Mesenchymal stem cell (in vitro differentiated cells and primary cell): ENCODE results near the gene SH3GL2.

Experiments
- DNase-seq: peaks from one replicate; pipeline ENCODE4 v3.0.0-alpha.2; 2013
- H2AFZ ChIP-seq: one replicate; pipeline ENCODE4 v1.6.1; 2013; ENCODE audit warnings: low read depth, mild to moderate bottlenecking, control low read depth, inconsistent platforms, low read length, moderate library complexity
- H2AK5ac ChIP-seq: 2 replicates; pipeline ENCODE4 v1.6.1; 2013; ENCODE audit warnings: low read length, moderate library complexity, mild to moderate bottlenecking, inconsistent platforms; ENCODE audit not compliant: severe bottlenecking
- H2BK120ac ChIP-seq: one replicate; pipeline ENCODE4 v1.6.1; 2013; ENCODE audit warnings: low read depth, mild to moderate bottlenecking, inconsistent platforms, low read length, moderate library complexity
- H2BK12ac ChIP-seq, 2 experiments: one replicate each; pipeline ENCODE4 v1.6.1; 2013; ENCODE audit warnings: inconsistent platforms in 2 of 2, low read length in 2 of 2, mild to moderate bottlenecking in 2 of 2, moderate library complexity in 2 of 2, control low read depth in 1 of 2
- H2BK15ac ChIP-seq: one replicate; pipeline ENCODE4 v1.6.1; 2013; ENCODE audit warnings: mild to moderate bottlenecking, low read depth, inconsistent platforms; ENCODE audit not compliant: poor library complexity, severe bottlenecking
- H2BK5ac ChIP-seq: 2 replicates; pipeline ENCODE4 v1.6.1; 2013; ENCODE audit warnings: low read depth, mild to moderate bottlenecking, low read length, control low read depth, inconsistent platforms; ENCODE audit not compliant: poor library complexity, severe bottlenecking
- H3K14ac ChIP-seq, 2 experiments: one replicate each; pipeline ENCODE4 v1.6.1; 2013; ENCODE audit warnings: inconsistent platforms in 2 of 2, low read length in 2 of 2, control low read depth in 1 of 2, mild to moderate bottlenecking in 1 of 2, moderate library complexity in 1 of 2
- H3K18ac ChIP-seq, 2 experiments: one replicate each; pipeline ENCODE4 v1.6.1; 2013; ENCODE audit warnings: inconsistent platforms in 2 of 2, low read length in 2 of 2, control low read depth in 1 of 2, low read depth in 1 of 2, mild to moderate bottlenecking in 1 of 2
- H3K23ac ChIP-seq, 2 experiments: one replicate each; pipeline ENCODE4 v1.6.1; 2013; ENCODE audit warnings: inconsistent platforms in 2 of 2, low read length in 2 of 2, mild to moderate bottlenecking in 2 of 2, moderate library complexity in 2 of 2, control low read depth in 1 of 2
- H3K27ac ChIP-seq: 2 replicates; pipeline ENCODE4 v1.5.1; 2013; ENCODE audit warnings: mild to moderate bottlenecking, moderate library complexity, low read length, control low read depth, inconsistent platforms; ENCODE audit not compliant: poor library complexity, severe bottlenecking
- H3K27me3 ChIP-seq, 2 experiments: 2 replicates each; pipeline versions ENCODE4 v1.6.1 to v1.7.0; 2013; ENCODE audit warnings: low read length in 2 of 2, mild to moderate bottlenecking in 2 of 2, moderate library complexity in 2 of 2, control low read depth in 1 of 2, inconsistent platforms in 1 of 2; ENCODE audit not compliant: control insufficient read depth in 1 of 2, insufficient read depth in 1 of 2
- H3K36me3 ChIP-seq, 2 experiments: 2 replicates each; pipeline versions ENCODE4 v1.6.1 to v1.7.0; 2013; ENCODE audit warnings: low read length in 2 of 2, control low read depth in 1 of 2, inconsistent platforms in 1 of 2, low read depth in 1 of 2, mild to moderate bottlenecking in 1 of 2; ENCODE audit not compliant: insufficient read depth in 2 of 2, control insufficient read depth in 1 of 2
- H3K4ac ChIP-seq, 2 experiments: one replicate each; pipeline ENCODE4 v1.6.1; 2013; ENCODE audit warnings: inconsistent platforms in 2 of 2, low read length in 2 of 2, mild to moderate bottlenecking in 2 of 2, moderate library complexity in 2 of 2, control low read depth in 1 of 2, low read depth in 1 of 2
- H3K4me1 ChIP-seq: 2 replicates; pipeline ENCODE4 v1.6.1; 2013; ENCODE audit warnings: low read depth, low read length, control low read depth; ENCODE audit not compliant: control insufficient read depth, insufficient read depth
- H3K4me2 ChIP-seq: 2 replicates; pipeline ENCODE4 v1.6.1; 2013; ENCODE audit warnings: low read length, mild to moderate bottlenecking, inconsistent platforms; ENCODE audit not compliant: poor library complexity, severe bottlenecking
- H3K4me3 ChIP-seq, 2 experiments: 2 replicates each; pipeline versions ENCODE4 v1.5.1 to v1.7.0; 2013; ENCODE audit warnings: low read length in 2 of 2, mild to moderate bottlenecking in 2 of 2, control low read depth in 1 of 2, low read depth in 1 of 2; ENCODE audit not compliant: insufficient read depth in 1 of 2
- H3K79me1 ChIP-seq: replicated peaks from 2 replicates; pipeline ENCODE4 v1.6.1; 2013; ENCODE audit warnings: mild to moderate bottlenecking, control low read depth, low read length, inconsistent platforms; ENCODE audit not compliant: poor library complexity, severe bottlenecking
- H3K9ac ChIP-seq: 2 replicates; pipeline ENCODE4 v1.7.0; 2013; ENCODE audit warnings: mild to moderate bottlenecking, low read length, moderate library complexity
- H3K9me3 ChIP-seq: 2 replicates; pipeline ENCODE4 v1.7.0; 2013; ENCODE audit warnings: mild to moderate bottlenecking, low read length; ENCODE audit not compliant: control insufficient read depth
- H4K8ac ChIP-seq: one replicate; pipeline ENCODE4 v1.6.1; 2013; ENCODE audit warnings: inconsistent platforms, mild to moderate bottlenecking, low read length, moderate library complexity
- H4K91ac ChIP-seq: one replicate; pipeline ENCODE4 v1.6.1; 2013; ENCODE audit warnings: mild to moderate bottlenecking, low read length, inconsistent platforms
- WGBS: methylation state at CpG from one replicate; pipeline ENCODE4 v1.1.7; 2013; ENCODE audit warnings: mixed read lengths; 5-methylcytosine and 5-hydroxymethylcytosine counted together

SH3GL2 gene

GRCh38 chr9:17656889-17657288 lies 78.0 kb downstream of the SH3GL2 start:
- no peaks in the 10 kb centered on the region for H3K9me3 ChIP-seq
- H3K4me3 ChIP-seq: no peak overlapping the region
- no peak overlapping the region for H2BK5ac ChIP-seq
- no peaks in the 10 kb centered on the region for H3K36me3 ChIP-seq
- no CpG with 5 or more reads among the region's 1 CpG for WGBS
- no peak for DNase-seq
- H3K4me2 ChIP-seq: no peak overlapping the region
- no peak overlapping the region for H2AK5ac ChIP-seq
- H4K91ac ChIP-seq: no peak overlapping the region
- H3K14ac ChIP-seq: no peak overlapping the region
- H3K18ac ChIP-seq: no peak overlapping the region
- no peaks in the 10 kb centered on the region for H3K79me1 ChIP-seq
- no peak overlapping the region for H3K23ac ChIP-seq
- no peak overlapping the region for H4K8ac ChIP-seq
- H2BK120ac ChIP-seq: no peak overlapping the region
- no peak overlapping the region for H2AFZ ChIP-seq
- peaks cover 10 to 31% of the 10 kb centered on the region in 2 experiments for H3K27me3 ChIP-seq
- no peak overlapping the region for H3K9ac ChIP-seq
- no peak overlapping the region for H2BK15ac ChIP-seq
- H3K4me1 ChIP-seq: no peaks in the 10 kb centered on the region
- H3K4ac ChIP-seq: no peak overlapping the region
- no peak overlapping the region for H3K27ac ChIP-seq
- no peak overlapping the region for H2BK12ac ChIP-seq

GRCh38 chr9:17658237-17658636 lies 79.4 kb downstream of the SH3GL2 start:
- Histone ChIP-seq H3K4me2 (no peak overlapping the region), H2AK5ac (no peak overlapping the region), H3K36me3 (no peaks in the 10 kb centered on the region), H2AFZ (no peak overlapping the region), H3K23ac (no peak overlapping the region), H2BK120ac (no peak overlapping the region), H3K4ac (no peak overlapping the region), H2BK15ac (no peak overlapping the region), H4K91ac (no peak overlapping the region), H3K27me3 (peaks cover 10 to 31% of the 10 kb centered on the region in 2 experiments), H2BK5ac (no peak overlapping the region), H3K18ac (no peak overlapping the region), H3K9ac (no peak overlapping the region), H2BK12ac (no peak overlapping the region), H3K27ac (no peak overlapping the region), H3K4me1 (no peaks in the 10 kb centered on the region), H4K8ac (no peak overlapping the region), H3K79me1 (no peaks in the 10 kb centered on the region), H3K4me3 (no peak overlapping the region), H3K14ac (no peak overlapping the region), H3K9me3 (no peaks in the 10 kb centered on the region)
- DNase-seq: no peak
- 36% methylated on average over 1 of the region's 2 CpGs for WGBS

GRCh38 chr9:17660158-17660557 lies 81.3 kb downstream of the SH3GL2 start:
- H4K91ac ChIP-seq: no peak overlapping the region
- no peak overlapping the region for H2BK120ac ChIP-seq
- no peak overlapping the region for H4K8ac ChIP-seq
- H3K4ac ChIP-seq: no peak overlapping the region
- H3K4me2 ChIP-seq: no peak overlapping the region
- no peak overlapping the region for H3K4me3 ChIP-seq
- H2AK5ac ChIP-seq: no peak overlapping the region
- H2BK12ac ChIP-seq: no peak overlapping the region
- no peak overlapping the region for H3K14ac ChIP-seq
- no peak overlapping the region for H3K18ac ChIP-seq
- H3K4me1 ChIP-seq: no peaks in the 10 kb centered on the region
- H2BK15ac ChIP-seq: no peak overlapping the region
- H3K23ac ChIP-seq: no peak overlapping the region
- H3K9ac ChIP-seq: no peak overlapping the region
- no peak overlapping the region for H3K27ac ChIP-seq
- DNase-seq: no peak
- H3K36me3 ChIP-seq: no peaks in the 10 kb centered on the region
- H3K9me3 ChIP-seq: no peaks in the 10 kb centered on the region
- no peaks in the 10 kb centered on the region for H3K79me1 ChIP-seq
- peaks cover 5 to 21% of the 10 kb centered on the region in 2 experiments for H3K27me3 ChIP-seq
- WGBS: 95% methylated on average over 3 of the region's 3 CpGs
- no peak overlapping the region for H2BK5ac ChIP-seq
- no peak overlapping the region for H2AFZ ChIP-seq

GRCh38 chr9:17665450-17665849 lies 86.6 kb downstream of the SH3GL2 start:
- H3K18ac ChIP-seq: no peak overlapping the region
- no peak for DNase-seq
- no peak overlapping the region for H2BK5ac ChIP-seq
- 90% methylated on average over 2 of the region's 3 CpGs for WGBS
- H3K79me1 ChIP-seq: no peaks in the 10 kb centered on the region
- H3K9me3 ChIP-seq: no peaks in the 10 kb centered on the region
- peaks cover 0 to 6% of the 10 kb centered on the region in 2 experiments for H3K27me3 ChIP-seq
- H2BK120ac ChIP-seq: no peak overlapping the region
- no peak overlapping the region for H2AK5ac ChIP-seq
- no peak overlapping the region for H4K91ac ChIP-seq
- no peak overlapping the region for H4K8ac ChIP-seq
- H3K4me3 ChIP-seq: no peak overlapping the region
- no peak overlapping the region for H3K27ac ChIP-seq
- no peaks in the 10 kb centered on the region for H3K36me3 ChIP-seq
- H2BK15ac ChIP-seq: no peak overlapping the region
- H3K4me1 ChIP-seq: no peaks in the 10 kb centered on the region
- H3K4ac ChIP-seq: no peak overlapping the region
- H2AFZ ChIP-seq: no peak overlapping the region
- H3K14ac ChIP-seq: no peak overlapping the region
- no peak overlapping the region for H3K23ac ChIP-seq
- no peak overlapping the region for H3K4me2 ChIP-seq
- no peak overlapping the region for H3K9ac ChIP-seq
- no peak overlapping the region for H2BK12ac ChIP-seq
